ENCODE measurements around the gene ANGPTL7.

GRCh38 chr1:11204396-11205190 lies 15.4 kb downstream of the ANGPTL7 start:
- no peak for TF ChIP-seq GATA3 (IDR thresholded peaks at IDR 0.05; ENCODE audit: low read depth, low read length)
- no peak for TF ChIP-seq GATA2 (IDR thresholded peaks at IDR 0.05; ENCODE audit: low read depth, low read length)
